GM21526 (cell line): Measurements from ENCODE around the gene FABP3.

ENCODE experiments used
- ATAC-seq: cut with Tn5 transposase; IDR thresholded peaks from one replicate; pipeline ENCODE4 v1.9.1; 2021; ENCODE audit warnings: moderate library complexity; ENCODE audit not compliant: unreplicated experiment, low FRiP score

Gene FABP3

GRCh38 chr1:31324992-31325391 lies 47.9 kb downstream of the FABP3 start:
- no peak for ATAC-seq

GRCh38 chr1:31324093-31324492 lies 48.8 kb downstream of the FABP3 start:
- ATAC-seq, result no peak

DNA sequence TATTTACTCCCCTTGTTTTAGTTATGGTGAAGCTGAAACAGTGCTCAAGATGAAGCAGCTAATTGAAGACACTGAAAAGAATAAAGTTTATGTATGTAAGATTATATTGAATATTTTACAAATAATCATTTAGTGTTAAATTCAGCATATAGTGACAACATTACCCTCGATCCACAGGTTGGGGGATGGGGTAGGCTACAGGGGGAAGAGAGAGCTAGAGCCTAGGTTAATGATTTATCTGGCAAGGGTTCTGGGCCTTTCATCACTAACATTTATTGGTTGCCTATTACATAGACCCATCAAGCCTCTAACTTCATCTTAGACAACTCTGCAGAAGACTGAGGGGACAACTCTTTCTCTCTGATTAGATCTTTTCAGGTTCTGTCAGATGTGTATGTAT lies 54.7 kb downstream of the FABP3 start:
- no peak for ATAC-seq

DNA sequence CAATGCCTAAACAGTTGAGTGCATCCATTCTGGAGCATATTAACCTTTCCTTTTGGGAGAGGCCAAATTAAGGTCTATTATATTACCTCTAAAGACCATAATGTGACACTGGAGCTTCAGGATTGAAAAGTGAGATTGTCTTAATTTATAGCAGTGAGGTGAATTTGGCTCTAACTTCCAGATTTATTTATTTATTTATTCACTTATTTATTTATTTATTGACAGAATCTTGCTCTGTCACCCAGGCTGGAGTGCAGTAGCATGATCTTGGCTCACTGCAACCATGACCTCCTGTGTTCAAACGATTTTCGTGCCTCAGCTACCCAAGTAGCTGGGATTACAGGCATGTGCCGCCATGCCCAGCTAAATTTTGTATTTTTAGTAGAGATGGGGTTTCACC lies 57.0 kb downstream of the FABP3 start:
- no peak for ATAC-seq
